Measurements from ENCODE around the gene PHLPP1.
"Not testable (repeated sequence)": the region's sequence is repeated elsewhere in the genome, so short reads cannot be mapped to it uniquely, and the experiment has no call there.

The PHLPP1 gene

DNA sequence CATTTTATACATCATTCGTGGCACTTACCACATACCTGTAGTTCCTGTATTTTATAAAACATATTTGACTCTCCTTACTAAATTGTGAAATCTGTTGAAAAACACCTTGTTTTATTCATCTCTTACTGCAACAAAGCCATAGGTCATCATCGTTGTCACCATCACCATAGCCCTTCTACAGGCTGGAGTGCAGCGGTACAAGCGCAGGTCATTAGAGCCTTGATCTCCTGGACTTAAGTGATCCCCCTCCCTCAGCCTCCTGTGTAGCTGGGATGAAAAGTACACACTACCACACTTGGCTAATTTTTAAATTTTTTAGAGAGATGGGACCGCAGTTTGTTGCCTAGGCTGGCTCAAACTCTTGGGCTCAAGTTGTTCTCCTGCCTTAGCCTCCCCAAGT is 184.2 kb downstream of the PHLPP1 start:
- DNase-seq: no peak

DNA sequence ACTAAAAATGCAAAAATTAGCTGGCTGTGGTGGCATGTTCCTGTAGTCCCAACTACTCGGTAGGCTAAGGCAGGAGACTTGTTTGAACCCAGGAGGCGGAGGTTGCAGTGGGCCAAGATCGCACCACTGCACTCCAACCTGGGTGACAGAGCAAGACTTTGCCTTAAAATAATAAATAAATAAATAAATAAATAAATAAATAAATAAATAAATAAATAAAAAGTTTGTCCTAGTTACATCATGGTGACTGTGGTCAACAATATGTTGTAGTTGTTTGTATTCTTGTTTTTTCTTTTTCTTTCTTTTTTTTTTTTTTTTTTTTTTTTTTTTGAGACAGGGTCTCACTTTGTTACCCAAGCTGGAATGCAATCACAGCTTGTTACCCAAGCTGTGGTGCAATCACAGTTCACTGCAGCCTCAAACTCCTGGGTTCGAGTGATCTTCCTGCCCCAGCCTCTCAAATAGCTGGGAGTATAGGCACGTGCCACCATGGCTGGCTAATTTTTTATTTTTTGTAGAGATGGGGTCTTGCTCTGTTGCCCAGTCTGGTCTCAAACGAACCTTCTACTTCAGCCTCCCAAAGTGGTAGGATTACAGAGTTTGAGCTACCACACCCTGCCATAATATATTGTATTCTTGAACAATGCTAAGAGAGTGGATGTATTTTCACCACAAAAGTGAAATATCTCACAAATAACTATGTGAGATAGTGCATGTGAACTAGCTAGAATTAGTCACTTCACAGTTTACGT is 185.0 kb downstream of the PHLPP1 start:
- no peak for DNase-seq

DNA sequence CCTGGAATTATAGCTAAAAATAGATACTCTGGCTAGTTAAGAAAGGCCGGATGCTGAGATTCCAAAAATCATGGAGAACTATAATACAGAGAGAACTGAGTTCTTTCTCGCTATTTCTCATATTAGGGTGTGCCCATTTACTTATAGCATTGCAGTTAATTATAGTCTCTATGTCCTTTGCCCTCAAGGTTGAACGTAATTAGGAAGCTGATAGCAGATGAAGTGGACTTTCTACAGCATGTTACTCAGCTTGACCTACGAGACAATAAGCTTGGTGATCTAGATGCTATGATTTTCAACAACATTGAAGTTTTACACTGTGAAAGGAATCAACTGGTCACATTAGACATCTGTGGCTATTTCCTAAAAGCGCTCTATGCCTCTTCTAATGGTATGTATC is 187.4 kb downstream of the PHLPP1 start:
- no peak for DNase-seq

DNA sequence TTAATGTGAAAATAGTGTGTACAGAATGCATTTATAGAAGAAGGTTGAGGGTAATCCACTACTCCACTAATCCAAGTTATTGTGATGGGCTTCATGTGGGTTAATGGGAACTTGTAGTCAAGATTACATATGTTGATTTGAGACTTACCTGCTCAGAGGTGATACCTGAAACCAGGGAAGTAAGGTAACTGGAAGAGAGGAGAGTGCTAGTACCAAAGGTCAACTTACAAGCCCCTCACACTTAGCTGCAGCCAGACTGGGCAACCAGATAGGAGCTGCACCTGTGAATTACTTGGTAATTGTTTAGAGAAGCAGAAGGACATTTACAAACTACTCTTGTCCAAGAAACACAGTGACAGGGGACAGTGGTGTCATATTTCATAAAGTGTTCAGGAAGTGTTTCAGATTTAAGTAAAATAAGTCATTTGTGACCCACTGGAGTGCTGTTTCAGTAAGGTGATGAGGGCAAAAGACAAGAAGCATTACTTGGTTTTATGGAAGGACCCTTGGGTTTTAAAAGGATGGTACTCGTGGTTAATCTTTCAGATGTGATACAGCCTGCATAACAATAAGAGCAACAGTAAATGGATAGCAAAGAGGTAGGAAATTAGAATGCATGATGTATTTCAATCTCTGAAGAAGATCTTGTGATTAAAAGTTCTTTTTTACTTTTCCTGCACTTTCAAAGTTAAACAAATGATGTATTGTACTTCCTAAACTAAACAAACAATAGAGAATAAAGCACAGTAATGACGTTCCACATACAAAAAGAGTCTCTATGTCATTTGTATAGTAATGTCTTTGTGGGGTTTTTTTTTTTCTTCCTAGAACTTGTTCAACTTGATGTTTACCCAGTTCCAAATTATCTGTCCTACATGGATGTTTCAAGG is 189.3 kb downstream of the PHLPP1 start:
- DNase-seq: no peak

DNA sequence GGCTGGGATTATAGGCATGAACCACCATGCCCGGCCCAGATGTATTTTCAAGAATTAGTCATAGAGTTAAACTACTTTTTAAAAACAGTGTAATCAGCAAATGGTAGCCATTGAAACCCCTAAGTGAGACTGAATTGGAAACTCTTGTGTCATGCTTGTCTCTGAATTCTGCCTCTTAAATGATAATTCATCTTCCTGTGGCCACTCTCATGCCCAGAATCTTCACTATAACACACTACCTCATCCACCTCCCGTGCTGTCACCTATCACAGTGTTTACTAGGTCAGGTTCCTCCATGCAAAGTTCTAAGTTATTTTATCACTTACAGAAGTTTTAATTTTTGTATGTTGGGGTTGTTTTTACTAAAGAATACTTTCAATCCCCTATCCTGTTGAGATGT is 197.5 kb downstream of the PHLPP1 start:
- no peak for DNase-seq

DNA sequence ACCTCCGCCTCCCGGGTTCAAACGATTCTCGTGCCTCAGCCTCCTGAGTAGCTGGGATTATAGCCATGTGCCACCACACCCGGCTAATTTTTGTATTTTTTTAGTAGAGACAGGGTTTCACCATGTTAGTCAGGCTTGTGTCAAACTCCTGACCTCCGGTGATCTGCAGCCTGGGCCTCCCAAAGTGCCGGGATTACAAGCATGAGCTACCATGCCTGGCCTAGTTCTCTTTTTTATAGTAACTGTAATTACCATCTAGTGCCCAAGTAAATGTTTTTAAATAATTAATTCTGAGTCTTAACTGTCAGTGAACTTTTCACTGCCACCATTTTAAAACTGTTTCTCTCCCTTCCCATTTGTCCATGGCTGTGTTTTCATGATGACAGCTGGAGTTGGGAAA is 198.5 kb downstream of the PHLPP1 start:
- DNase-seq: not testable (repeated sequence)

DNA sequence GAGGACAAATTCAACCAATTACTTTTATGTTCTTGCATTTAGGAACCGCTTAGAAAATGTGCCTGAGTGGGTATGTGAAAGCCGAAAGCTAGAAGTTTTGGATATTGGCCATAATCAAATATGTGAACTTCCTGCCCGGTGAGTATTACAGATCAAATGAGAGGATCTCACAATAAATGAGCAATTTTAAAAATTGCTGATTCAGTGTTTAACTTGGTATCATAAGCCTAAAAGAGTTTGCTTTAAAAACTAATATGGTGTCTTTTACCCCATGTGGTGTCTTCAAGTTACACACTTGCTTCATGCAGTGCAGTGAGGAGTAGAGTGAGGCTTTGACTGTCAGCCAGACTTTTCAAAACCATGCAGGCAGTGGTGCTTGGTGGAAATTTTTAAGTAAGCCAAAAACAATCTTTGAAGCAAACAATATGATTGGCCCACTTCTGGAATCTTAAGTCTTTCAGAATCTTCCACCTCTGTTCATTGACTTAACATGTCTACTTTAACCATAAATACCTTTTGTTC is 199.6 kb downstream of the PHLPP1 start:
- no peak for DNase-seq

DNA sequence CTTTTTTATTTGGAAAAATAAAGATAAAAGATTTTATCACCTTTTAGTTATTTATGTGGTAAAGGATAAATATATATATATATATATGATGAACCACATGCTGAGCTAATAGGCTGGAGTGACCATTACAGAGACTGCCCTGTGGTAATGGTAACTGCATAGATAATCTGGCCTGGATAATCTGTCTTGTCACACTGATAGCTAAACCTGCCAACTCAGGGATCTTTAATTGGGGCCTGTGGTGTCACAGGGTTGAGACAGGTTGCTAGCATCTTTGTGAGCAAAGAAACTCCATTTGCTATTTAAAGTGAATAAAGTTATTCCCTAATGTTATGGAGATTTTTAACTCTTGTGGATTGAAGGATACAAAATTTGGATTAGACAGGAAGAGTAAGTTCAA is 203.0 kb downstream of the PHLPP1 start:
- no peak for DNase-seq

DNA sequence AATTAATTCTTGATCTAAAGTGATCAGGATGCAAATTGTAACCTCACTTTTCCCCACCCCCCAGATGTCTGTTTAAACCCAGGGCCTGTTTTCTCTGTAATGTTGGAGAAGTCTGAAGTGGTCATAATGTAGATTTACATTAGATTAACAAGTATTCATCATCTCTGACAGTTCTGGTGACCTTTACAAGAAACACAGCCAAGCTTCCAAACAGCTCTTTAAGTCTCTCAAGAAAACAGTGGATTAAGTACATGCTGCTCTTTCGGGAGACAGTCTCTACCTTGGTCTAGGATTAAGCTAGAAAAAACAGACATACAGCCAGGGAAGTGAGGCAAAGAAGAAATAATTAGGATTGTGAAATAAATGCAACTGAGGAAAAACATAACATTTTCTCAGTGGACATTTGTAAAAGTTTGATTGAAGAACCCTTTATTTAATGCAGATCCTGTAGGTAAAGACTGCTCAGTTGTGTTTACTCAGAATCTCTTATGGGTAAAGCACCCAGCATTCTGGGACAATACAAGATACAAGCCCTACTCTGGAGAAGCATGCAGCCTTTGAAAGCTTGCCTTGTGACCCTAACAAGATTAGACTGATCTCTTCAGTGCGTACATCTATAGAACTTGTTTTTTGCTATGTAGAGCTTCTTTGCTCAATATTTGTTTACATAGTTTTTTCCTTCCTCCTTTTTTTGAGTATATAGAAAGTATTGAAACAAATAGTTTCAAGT is 203.9 kb downstream of the PHLPP1 start:
- no peak for DNase-seq

DNA sequence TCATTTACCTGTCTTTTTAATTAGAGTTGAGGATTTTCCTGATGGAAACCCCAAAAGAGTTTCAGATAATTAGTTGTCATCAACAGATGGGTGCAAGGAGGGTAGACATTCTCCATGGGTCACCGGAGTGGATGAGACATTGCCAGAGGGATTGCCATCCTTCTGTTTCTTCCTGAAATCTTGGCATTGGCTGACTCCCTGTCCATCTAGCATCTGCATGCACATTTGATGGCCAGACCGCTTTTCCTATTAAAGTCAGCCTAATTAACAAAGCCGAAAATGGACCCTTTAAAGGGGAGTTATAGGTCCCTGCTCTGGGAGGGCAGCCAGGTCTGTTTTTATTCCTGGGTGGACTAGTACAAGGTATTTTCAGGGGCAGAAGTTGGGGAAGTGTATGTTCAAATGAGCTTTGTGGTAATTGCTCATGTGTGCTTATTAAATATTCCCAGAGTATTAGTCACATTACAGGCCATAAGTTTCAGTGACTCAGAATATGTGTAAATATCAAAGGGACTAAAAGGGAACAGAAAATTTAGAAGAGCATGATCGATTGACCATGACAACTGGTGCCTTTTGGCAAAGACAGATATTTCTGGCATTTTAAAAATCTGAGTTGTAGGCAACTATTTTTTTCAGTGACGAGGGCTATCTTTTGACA is 209.8 kb downstream of the PHLPP1 start:
- DNase-seq: no peak

DNA sequence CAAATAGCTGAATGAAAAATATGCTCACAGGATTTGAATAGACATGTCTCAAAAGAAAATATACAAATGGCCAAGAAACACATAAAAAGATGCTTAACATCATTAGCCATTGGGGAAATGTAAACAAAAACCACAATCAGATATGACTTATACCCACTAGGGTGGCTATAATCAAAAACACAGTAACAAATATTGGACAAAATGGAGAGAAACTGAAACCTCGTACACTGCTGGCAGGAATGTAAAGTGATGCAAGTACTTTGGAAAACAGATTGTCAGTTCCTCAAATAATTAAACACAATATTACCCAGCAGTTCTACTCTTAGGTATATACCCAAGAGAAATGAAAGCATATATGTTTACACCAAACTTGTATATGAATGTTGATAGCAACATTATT is 213.0 kb downstream of the PHLPP1 start:
- no peak for DNase-seq

DNA sequence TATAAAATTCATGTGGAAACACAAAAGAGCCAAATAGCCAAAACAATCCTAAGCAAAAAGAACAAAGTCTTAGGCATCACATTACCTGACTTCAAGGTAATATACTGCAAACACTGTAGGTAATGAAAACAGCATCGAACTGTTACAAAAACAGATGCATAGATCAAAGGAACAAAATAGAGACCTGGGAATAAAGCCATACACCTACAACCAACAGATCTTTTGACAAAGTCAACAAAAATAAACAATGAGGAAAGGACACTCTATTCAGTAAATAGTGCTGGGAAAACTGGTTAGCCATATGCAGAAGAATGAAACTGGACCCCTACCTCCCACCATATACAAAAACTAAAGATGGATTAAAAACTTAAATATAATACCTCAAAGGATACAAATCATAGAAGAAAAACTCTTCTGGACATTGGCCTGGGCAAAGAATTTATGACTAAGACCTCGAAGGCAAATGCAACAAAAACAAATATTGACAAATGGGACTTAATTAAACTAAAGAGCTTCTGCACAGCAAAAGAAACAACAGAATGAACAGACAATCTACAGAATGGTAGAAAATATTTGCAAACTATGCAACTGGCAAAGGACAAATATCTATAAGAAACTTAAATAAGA is 218.0 kb downstream of the PHLPP1 start:
- no peak for DNase-seq

DNA sequence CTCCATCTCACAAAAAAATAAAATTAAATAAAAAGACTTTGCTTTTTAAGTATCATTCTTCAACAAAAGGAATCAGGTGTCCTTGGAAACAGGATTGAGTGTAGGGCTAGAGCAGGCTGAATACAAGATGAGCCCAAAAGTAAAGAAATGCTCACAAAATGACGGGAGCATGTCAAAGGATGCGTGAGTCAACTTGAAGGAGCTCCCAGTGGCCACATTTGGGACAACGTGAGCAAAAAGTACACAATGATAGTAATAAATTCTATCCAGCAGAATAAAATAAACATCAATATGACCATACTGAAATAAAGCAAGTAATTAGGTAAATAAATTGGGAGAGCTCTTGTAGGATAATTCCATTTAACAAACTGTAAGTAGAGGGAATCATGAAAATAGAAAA is 220.7 kb downstream of the PHLPP1 start:
- DNase-seq: no peak

DNA sequence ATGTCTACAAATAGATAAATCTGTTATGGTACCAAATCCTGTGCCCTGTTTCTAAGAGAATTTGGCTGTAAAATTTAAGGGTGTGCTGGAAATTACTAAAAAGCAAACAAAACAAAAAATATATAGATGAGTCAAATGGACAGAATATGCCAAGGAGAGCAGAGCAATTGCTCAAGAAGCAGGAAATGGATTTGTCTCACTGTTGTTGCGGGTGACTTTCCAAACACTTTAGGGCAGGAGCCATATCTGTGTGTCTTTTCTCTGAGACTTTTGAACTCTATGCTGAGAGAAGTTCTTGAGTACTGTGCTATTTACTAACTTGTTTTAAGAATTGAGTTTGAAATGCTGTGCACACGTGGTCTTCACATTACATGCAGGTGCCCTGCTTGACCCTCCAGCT is 221.7 kb downstream of the PHLPP1 start:
- no peak for DNase-seq

DNA sequence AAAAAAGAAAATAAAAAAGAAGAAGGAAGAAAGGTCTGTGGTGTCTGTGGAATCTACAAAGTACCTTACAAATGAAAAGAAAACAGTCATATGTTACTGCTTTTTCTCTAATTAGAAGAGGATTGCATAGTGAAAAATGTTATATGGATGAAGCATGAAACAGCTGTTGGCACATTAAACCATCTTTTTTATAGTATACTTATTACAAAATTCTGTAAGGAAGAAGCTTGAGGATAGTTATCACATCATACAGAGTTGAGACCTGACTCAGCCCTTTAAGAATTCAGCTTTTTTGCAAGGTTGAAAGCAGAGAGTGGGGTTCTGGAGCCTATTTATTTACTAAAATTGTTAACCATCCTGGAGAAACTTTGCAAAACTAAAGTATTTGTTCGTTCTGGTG is 222.7 kb downstream of the PHLPP1 start:
- DNase-seq: no peak

DNA sequence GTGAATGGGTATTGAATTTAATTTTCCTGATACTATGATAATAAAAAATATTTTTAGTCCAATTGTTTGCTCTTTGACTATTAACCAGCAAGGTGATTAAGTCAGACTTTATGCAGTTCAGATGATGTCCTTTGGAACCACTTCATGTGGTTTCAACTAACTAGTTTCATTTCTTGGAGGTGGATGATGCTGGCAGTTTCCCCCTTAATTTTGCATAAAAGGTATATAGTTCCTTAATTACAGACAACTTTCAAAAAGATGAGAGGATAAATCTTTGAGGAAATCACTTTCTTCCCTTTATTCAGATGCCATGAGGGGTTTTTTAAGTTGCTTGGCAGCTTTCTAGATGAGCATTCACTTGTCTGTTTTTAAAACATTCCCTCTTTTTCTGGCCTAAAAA is 223.1 kb downstream of the PHLPP1 start:
- DNase-seq: no peak

DNA sequence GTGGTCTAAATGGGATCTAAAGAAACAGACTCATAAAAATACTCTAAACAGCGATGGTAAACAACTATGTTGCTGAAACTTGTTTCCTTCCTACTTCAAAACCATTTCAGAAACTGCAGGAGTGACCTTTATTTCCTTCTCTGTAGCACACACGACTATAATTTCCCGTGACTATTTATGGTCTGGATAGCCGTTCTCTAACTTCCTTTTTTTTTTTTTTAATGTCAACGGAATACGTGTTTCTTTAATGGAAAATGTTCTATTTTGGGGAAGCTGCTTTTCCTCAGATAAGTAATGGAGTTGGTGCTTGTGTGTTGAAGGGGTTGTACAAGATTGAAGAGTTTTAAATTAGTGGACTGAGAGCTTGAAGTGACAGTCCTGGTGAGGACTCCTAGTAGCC is 224.1 kb downstream of the PHLPP1 start:
- no peak for DNase-seq

DNA sequence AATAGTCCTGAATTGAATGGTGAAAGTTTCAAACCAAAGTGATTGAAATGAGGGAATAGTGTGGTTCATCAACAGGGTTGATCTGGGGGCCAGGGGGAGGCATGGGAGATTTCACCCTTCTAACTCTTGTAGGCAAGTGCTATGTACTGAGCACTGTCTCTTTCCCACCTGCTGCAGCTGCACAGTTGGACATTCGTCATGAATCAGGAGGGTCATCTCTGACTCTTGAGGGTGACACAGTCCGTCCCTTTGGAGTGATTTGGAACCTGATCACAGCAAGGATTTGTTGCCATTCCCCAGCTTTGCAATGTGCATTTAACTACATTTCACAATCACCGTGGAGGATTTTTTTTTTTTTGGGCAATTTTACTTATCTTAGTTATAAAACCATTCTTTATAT is 224.6 kb downstream of the PHLPP1 start:
- DNase-seq: no peak

DNA sequence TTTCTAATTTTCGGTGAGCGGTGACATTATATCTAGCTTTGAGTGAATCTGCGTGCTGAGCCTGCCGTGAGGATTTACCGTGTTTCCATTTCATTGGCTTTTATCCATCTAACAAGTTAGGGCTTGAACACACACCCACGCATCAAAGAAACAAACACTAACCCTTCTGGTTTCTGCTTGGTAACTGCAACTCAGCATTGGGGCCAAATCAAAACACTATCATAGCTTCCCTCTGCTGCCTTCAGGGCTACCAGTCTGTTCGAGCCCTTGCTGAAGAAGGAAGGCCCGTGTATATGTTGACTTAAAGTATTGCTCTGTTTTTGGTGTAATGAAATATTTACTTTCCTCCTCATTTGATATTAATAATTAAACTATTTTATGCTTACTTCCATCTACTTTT is 227.2 kb downstream of the PHLPP1 start:
- no peak for DNase-seq

DNA sequence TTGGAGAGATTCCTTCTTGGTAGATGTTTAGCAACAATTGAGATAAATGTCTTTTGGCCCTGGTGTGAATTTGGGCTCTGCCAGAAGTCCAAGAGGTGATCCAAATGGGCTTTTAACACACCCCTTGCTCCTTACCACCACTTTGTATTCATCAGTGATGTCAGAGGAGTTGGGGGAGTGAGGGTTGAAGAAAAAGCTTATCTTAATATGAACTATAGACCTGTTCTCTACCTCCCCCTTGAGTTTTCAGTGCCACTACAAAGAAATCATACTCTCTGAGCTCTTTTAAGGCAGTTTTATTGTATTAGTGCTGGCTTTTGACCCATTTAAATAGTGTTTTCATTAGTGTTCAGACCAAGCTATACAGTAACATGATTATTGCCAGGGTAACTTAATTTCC is 229.1 kb downstream of the PHLPP1 start:
- no peak for DNase-seq

DNA sequence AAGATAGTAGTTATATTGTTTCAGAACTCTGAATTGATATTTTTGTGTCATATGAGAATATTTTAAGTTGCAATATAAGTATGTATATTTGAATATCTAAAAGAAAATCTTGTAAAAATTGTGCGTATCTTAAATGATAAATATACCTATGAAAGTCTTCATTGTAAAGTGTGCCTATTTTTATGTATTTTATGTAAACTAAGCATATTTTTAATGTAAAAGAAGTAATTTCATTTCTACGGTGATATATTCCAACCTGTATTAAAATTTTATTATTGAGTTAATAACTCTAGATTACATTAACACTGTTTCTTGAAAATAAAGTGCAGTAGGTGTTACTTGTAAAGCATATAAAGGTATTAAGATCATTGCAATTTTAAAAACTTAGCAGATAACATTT is 233.4 kb downstream of the PHLPP1 start:
- no peak for DNase-seq

DNA sequence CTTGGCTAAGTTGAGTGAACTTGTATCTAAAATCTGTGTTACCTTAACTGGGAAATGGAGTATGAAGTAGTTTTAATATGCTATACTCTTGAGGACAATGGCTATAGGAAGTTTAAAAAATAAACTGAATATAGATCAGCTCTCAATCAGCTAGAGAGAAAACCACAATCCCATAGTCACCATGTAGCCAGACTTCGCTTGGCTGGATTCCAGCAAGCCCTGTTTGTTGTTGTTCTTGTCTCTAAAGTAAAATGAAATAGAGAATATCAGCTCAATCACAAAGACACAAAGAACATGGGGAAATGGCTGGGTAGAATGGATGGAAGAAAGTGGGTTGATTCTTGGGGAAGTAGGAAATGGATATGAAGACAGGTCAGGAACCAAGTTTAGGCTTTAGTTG is 234.9 kb downstream of the PHLPP1 start:
- DNase-seq: no peak
